GM11168 (cell line): ENCODE measurements around the gene TBX10.
"Not testable (repeated sequence)": the region's sequence is repeated elsewhere in the genome, so short reads cannot be mapped to it uniquely, and the experiment has no call there.

Experiments used
- in situ Hi-C: fragments of 300-500 bp; cut with MboI; formaldehyde crosslinking; loops from one replicate; pipeline ENCODE4 v1.12.0; 2022; ENCODE audit warnings: low sequenced_read_pairs; ENCODE audit not compliant: unreplicated experiment

TBX10 gene

DNA sequence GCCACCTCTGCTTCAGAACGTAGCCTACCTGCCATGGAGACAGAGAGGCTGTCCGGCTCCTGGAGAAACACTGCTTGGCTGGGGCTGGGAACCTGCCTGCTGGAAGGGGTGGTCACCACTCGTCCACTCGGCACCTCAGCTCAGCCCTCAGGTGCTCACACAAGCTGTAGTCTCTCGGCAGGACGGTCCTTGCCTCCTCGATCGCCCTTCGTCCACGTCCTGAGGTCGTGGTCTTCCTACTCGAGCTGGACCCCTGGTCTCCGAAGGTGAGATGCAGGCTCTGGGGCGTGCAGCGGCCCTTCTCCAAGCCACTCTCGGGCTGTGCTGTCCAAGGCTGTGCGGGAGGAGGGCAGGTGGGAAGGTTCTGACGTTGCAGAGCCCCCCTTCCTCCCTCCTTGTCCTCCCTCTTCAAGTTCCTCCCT is at the start of gene TBX10:
TBX10 (minus strand) TSS at position 326 of the 422 bp plus-strand sequence; CDS start at position 35, 291 bp downstream.
- in situ Hi-C loops, result no loop called here

DNA sequence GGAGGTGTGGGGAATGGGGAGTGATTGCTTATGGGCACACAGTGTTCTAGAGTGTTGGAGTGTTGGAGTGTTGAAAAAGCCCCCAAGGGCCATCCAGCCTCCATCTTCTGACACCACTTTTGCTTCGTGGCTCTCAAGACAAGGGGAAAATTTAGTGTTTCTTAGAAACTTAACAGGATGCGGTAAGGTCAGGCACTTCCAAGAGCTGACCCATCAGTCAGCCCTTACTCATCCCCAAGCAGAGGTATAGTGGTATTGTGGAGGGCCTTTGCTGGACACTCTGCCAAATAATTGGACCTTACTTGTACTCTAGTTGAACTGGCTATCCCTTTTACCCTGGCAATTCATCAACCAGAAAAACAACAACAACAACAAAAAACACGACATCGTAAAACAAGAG is 49.6 kb upstream of the TBX10 start:
- in situ Hi-C loops, result no loop called here

- in situ Hi-C loops, result no loop called here
Observed at GRCh38 chr11:67687986-67688385, 48.4 kb upstream of the TBX10 start.

DNA sequence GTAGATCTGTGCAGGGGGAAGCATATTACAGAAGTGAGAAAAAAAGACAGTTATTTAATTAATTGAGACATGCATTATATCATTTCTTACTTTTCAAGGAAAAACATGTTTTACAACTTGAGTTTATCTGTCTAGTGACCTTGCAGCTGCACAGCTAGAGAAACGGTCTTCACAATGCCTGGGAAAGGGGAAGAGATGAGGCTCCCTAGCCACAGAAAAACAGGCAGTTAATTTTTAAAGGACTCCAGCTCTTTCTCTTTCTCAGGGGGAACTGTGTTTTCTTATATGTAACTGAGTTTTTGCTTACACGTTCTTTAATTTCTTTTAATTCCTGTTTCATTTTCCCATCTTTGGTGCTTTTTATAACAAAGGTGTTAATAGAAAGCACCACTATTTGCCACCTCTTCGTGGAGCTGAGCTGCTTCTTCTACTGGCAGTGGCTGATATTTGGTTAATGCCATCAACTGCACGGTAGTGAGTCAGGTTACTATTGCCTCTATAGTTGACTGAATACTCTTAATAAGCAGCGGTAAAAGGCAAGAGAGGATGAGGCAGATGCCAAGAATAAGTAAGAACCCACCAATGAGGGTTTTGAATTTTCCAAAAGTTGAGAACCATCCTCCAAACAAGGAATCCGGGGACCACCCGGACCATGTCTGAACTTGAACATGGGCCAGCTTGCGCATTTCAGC is 46.2 kb upstream of the TBX10 start:
- in situ Hi-C loops, result not testable (repeated sequence)

- in situ Hi-C loops, result not testable (repeated sequence)
Observed at GRCh38 chr11:67682126-67683034, 42.8 kb upstream of the TBX10 start.

GRCh38 chr11:67680696-67681470 is 41.3 kb upstream of the TBX10 start:
- in situ Hi-C loops, result no loop called here

DNA sequence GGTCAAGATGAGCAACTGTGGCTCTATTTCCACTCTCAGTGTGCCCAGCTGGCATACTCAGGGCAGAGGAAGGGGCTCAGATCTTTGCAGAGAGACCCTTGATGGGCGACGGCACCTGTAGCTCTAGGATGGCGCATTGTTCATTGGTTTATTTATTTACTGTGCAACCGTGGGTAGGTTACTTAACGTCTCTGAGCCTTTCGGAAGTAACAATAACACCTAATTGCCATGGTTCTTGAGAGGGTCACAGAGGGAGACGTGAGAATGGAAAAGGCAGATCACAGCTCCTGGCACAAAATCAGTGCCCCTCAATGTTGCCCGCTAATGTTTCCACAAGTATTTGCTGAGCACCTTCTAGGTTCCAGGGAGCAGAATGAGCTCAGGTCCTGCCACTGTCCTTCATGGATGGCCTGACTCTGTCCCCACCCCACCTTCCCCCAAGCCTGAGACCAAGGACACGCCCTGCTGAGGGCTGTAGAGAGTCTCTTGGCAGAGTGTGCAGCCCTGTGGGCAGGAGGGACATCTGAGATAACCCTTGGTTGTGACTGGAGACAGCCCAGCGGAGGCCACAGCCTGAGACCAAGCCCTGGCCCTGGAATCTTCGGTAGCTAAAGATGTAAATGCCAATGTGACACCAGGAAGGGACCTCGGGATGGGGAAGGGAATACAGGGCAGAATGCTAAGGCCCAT is 35.6 kb upstream of the TBX10 start:
- in situ Hi-C loops, result no loop called here

DNA sequence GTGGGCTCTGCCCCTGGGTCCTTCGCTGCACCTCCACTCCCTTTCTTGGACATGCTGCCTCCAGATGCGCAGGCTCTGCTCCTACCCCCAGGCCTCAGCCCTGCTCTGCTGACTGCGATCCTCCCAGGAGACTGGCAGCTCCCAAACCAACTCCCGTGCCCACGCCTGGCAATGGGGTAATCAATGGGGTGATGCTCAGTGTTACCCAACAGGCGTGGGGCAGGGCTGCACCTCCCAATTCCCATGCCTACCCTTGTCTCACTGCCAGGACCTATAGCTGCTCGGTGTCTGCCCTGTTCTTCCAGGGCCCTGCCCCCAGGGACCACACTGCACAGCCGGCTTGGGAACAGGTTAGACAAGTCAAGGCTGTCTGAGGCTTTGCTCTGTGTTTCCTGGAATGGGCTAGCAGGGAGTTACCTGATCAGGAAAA is 34.9 kb upstream of the TBX10 start, which contains the start of gene ALDH3B2:
ALDH3B2 (minus strand) TSS at position 182 of the 430 bp plus-strand sequence. CDS start 7,688 bp downstream, outside the sequence.
- in situ Hi-C loops, result no loop called here

GRCh38 chr11:67673902-67674301 is 34.3 kb upstream of the TBX10 start:
- in situ Hi-C loops, result no loop called here

DNA sequence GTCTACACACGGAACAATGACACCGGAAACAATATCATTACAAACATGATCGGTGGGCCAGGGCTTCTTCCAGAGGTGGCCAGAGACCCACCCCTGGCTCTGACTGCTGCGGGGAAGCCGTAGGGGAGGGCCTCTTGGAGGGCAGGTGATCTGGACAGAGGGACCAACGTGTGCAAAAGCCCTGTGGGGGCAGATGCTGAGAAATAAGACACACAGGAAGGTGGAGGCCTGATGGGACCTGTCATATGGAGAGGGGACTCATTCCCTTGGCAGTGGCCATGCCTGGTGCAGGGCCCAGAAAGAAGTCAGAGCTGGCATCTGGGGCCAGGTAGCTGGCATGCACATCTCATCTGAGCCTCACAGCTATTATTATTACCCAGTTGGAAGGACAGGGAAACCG is 33.8 kb upstream of the TBX10 start:
- in situ Hi-C loops, result no loop called here

DNA sequence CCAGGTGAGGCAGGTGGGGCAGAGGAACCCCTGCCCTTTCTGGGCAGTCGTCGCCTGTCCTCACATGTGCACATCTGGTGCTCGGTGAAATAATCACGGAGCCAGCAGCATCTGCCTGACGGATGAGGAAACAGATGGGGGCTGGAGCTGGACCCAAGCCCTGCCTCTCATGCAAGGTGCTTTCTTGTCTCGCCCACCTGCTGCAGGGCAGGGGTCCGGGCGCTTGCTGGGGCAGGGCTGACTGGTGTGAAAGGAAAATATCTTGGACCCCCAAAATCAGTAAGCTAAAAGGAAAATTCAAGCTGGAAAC is 31.6 kb upstream of the TBX10 start:
- in situ Hi-C loops, result no loop called here

DNA sequence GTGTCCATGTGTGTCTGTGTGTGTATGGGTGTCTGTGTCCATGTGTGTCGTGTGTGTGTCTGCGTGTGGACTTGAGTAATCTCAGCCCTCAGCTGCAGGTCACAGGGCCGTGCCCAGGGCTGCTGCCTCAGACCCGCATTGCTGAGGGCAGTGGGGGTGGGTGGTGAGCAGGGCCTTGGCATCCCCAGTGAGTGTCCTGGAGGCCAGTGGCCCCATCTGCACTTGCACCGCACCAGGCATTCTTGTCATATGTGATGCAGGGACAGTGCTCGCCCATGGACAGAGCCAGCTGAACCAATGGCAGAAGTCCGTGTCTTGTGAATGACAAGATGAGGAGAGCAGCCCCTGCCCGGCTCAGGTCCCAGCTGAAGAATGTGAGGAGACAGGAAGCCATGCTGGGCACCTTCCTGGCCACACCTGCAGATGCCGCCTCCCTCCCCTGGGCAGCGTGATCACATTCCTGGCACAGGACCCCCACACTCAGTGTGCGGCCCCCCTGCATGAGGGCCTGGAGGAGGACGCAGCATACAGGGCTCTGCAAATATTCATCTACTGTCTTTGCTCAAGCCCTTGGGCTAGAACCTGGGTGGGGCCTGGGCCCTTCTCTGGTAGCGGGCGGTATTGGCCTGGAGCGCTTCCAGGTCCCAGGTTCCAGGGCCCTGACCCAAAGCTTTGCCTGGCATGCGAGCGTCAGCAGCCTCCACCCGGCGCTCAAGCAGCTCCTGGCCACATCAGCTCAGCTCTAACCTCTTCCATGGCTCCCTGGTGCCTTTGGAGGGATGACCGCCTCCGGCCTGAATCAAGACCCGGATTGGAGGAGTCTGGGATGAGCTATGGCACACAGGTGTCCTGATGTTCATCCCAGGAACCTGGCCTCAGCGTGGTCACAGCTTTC is 31.0 kb upstream of the TBX10 start:
- in situ Hi-C loops, result no loop called here

DNA sequence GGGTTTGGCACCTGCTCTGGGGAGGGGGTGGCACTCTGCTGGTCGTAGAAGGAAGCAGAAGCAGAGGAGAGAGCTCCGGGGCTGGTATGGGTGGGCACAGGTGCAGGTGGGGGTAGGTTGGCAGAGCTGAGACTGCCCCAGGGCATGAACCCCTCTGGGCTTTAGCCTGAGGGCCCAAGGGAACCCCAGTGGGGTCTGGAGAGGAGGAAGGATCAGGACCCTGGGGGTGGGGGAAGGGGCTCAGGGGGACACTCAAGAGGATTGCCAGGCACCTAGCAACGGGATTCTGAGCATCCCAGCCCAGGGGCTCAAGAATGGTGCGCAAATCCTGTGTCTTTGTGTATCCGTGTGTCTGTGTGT is 28.6 kb upstream of the TBX10 start:
- in situ Hi-C loops, result no loop called here

GRCh38 chr11:67667490-67668191 is 28.1 kb upstream of the TBX10 start:
- in situ Hi-C loops, result no loop called here

DNA sequence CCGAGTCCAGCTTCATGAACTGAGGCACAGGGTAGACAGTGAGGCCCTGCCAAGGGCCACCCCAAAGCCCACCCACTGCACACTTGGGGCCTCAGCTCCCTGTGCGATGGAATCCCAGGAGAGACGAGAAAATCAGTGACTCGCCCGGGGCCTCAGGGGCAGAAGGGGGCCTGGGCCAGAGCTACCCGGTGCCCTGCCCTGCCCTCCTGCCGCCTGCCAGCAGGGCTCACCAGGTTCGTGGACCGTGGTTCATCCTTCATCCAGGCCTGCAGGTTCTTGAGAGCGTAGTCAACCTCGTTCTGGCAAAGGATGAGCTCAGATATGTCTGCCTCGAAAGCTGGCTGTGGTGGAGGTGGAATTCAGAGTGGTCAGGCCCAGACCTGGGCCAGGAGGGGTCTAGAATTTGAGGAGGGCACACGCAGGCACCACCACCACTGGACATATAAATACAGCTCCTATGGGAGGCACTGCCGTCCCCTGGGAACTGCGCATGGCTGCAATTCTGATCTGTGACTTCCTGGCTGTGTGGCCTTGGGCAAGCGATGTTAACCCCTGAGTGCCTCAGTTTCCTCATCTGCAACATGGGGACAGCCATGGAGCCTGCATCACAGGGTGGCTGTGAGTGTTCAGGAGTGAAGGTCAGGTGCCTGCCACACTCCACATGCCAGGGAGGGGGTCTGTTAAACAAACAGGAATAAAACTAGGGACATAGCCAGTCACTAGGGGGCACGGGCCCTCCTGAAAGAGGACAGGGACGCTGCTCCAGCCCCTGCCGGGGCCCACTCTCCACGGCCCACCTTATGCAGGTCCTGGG is 27.3 kb upstream of the TBX10 start:
- in situ Hi-C loops, result no loop called here

- in situ Hi-C loops, result no loop called here
Observed at GRCh38 chr11:67666303-67666645, 26.7 kb upstream of the TBX10 start.

- in situ Hi-C loops, result no loop called here
Observed at GRCh38 chr11:67665541-67666302, 26.2 kb upstream of the TBX10 start.
